CD4-positive, alpha-beta memory T cell (primary cell): ENCODE results near the gene HIBADH. TPM values are rescaled to one million over a fixed set of nuclear protein-coding genes. Genes with fewer than 3 reads are reported as not detected.
"Not testable (repeated sequence)": the region's sequence is repeated elsewhere in the genome, so short reads cannot be mapped to it uniquely, and the experiment has no call there.

ENCODE experiments used
- CTCF ChIA-PET: fragments of 350-600 bp; sonication (Branson Sonifier 250); formaldehyde crosslinking; loops from one replicate; lab custom pipeline; 2021; ENCODE audit warnings: inconsistent platforms; ENCODE audit not compliant: partially characterized antibody; lab: Charles Lee
- POLR2A ChIA-PET: fragments of 350-600 bp; sonication (Branson Sonifier 250); formaldehyde crosslinking; loops from one replicate; lab custom pipeline; 2021; ENCODE audit not compliant: partially characterized antibody; lab: Charles Lee
- DNase-seq, 5 donors: peaks; one replicate each; pipeline versions ENCODE4 v3.0.0 to v3.0.0-alpha.2; 2020 to 2022; ENCODE audit warnings: mixed read lengths in 1 of 5
- H3K27ac ChIP-seq: one replicate; pipeline ENCODE4 v1.7.0; 2013; ENCODE audit warnings: low read depth, low read length
- H3K27me3 ChIP-seq: 2 replicates; pipeline ENCODE4 v1.7.0; 2013; ENCODE audit warnings: mild to moderate bottlenecking, low read length, moderate library complexity; ENCODE audit not compliant: insufficient read depth
- H3K36me3 ChIP-seq: 2 replicates; pipeline ENCODE4 v1.7.0; 2013; ENCODE audit warnings: mild to moderate bottlenecking, low read length, moderate library complexity; ENCODE audit not compliant: insufficient read depth
- H3K4me1 ChIP-seq: 2 replicates; pipeline ENCODE4 v1.7.0; 2013; ENCODE audit warnings: mild to moderate bottlenecking, low read length, moderate library complexity; ENCODE audit not compliant: insufficient read depth
- H3K4me3 ChIP-seq, 2 donors: one replicate each; pipeline ENCODE4 v1.7.0; 2013; ENCODE audit warnings: low read length in 2 of 2, mild to moderate bottlenecking in 1 of 2
- H3K9me3 ChIP-seq, 2 donors: one replicate each; pipeline ENCODE4 v1.7.0; 2013; ENCODE audit warnings: low read length in 2 of 2, control low read depth in 1 of 2; ENCODE audit not compliant: control insufficient read depth in 1 of 2
- H3K27ac Mint-ChIP-seq, 7 donors: one replicate each; pipeline ENCODE4 v1.8.0; 2020 to 2021; ENCODE audit warnings: mixed read lengths in 7 of 7, mild to moderate bottlenecking in 6 of 7, inconsistent platforms in 3 of 7, moderate library complexity in 3 of 7
- H3K27me3 Mint-ChIP-seq, 2 donors: one replicate each; pipeline ENCODE4 v1.8.0; 2020 to 2021; ENCODE audit warnings: mixed read lengths in 2 of 2
- H3K36me3 Mint-ChIP-seq, 2 donors: one replicate each; pipeline ENCODE4 v1.8.0; 2020 to 2021; ENCODE audit warnings: mixed read lengths in 2 of 2, inconsistent platforms in 1 of 2, mild to moderate bottlenecking in 1 of 2
- H3K4me1 Mint-ChIP-seq, 4 donors: one replicate each; pipeline ENCODE4 v1.8.0; 2020 to 2021; ENCODE audit warnings: mixed read lengths in 4 of 4, mild to moderate bottlenecking in 1 of 4
- H3K4me3 Mint-ChIP-seq, 8 donors: one replicate each; pipeline ENCODE4 v1.8.0; 2020 to 2021; ENCODE audit warnings: mixed read lengths in 8 of 8, mild to moderate bottlenecking in 7 of 8, moderate library complexity in 6 of 8, inconsistent platforms in 3 of 8
- H3K9me3 Mint-ChIP-seq, 8 donors: one replicate each; pipeline ENCODE4 v1.8.0; 2020 to 2021; ENCODE audit warnings: mixed read lengths in 8 of 8, mild to moderate bottlenecking in 5 of 8, inconsistent platforms in 3 of 8, moderate library complexity in 1 of 8
- intact Hi-C: fragments of 100-400 bp; cut with micrococcal nuclease; formaldehyde crosslinking; loops from one replicate; pipeline ENCODE4 v1.15.1; 2023
- polyA plus RNA-seq, 2 donors: library from polyadenylated mRNA; unstranded; fragments of 300-500 nt; fragmentation: Illumina TruSeq; gene quantifications; one replicate each; pipeline ENCODE4 v1.2.3, GENCODE V29; 2021
- total RNA-seq, 2 experiments: library from RNA; stranded (reverse); gene quantifications; one replicate each; pipeline ENCODE4 v1.2.3, GENCODE V29; 2021

Gene HIBADH
- total and polyA plus RNA-seq, 4 experiments from 2014 or later = 13.6 to 51.3 (median 21.2) TPM

DNA sequence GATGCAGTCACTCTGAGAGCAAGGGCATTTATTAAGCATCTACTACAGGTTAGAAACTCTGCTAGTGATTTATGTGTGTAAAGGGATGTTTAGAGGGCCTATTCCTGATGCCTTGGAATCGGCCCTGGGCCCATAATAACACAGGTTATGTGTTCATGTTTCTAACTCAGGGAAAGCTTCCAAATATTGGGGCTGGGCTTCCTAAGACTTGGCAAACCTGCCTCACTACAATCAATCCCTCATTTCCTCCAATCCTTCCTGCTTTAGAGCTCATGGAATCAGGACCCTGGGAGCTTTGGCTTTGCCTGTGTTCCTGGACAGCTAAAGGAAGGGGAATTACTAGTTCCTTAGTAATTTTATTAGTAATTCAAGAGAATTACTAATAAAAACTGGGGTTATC, 148.8 kb downstream of the HIBADH start:
- POLR2A ChIA-PET = no interaction called here
- DNase-seq = no peak
- CTCF ChIA-PET = no interaction called here

DNA sequence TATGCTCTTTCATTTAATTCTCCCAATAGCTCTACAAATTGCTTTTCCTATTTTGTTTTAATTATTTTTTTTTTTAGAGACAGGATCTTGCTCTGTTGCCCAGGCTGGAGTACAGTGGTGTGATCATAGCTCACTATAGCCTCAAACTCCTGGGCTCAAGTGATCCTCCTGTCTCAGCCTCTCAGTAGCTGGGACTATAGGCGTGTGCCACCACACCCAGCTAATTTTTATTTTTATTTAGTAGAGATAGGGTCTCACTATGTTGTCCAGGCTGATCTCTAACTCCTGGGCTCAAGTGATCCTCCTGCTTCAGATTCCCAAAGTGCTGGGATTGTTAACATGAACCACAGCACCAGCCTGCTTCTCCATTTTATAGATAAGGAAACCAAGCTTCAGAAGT, 151.3 kb downstream of the HIBADH start:
- POLR2A ChIA-PET, H3K27me3 Mint-ChIP-seq, H3K4me1 ChIP-seq, H3K4me3 Mint-ChIP-seq, H3K27me3 ChIP-seq, H3K36me3 Mint-ChIP-seq, H3K4me3 ChIP-seq, H3K9me3 ChIP-seq, DNase-seq, intact Hi-C loops, H3K4me1 Mint-ChIP-seq, H3K36me3 ChIP-seq, H3K27ac ChIP-seq, H3K27ac Mint-ChIP-seq: not testable (repeated sequence)
- H3K9me3 Mint-ChIP-seq = peaks cover 0 to 12% (median 7%) of the 10 kb centered on the region in 8 donors
- CTCF ChIA-PET = interaction anchor here (1.3 kb wide), 1 partner anchor 66 kb away, joined by 3 read pairs; no protein-coding TSS in a partner anchor

More for the DNA sequence above, 148.8 kb downstream of the HIBADH start:
- no peak overlapping the region for H3K4me3 Mint-ChIP-seq
- no peaks in the 10 kb centered on the region for H3K36me3 ChIP-seq
- no peaks in the 10 kb centered on the region for H3K4me1 ChIP-seq
- H3K36me3 Mint-ChIP-seq = peaks cover 0 to 2% of the 10 kb centered on the region in 2 donors
- H3K4me3 ChIP-seq = no peak overlapping the region
- H3K27me3 ChIP-seq = no peaks in the 10 kb centered on the region
- H3K27ac ChIP-seq = no peak overlapping the region
- no peak overlapping the region for H3K27ac Mint-ChIP-seq
- H3K9me3 ChIP-seq = no peaks in the 10 kb centered on the region
- H3K27me3 Mint-ChIP-seq = peaks cover 0 to 2% of the 10 kb centered on the region in 2 donors
- intact Hi-C loops = no loop called here
- peaks cover 0 to 2% (median 0%) of the 10 kb centered on the region in 4 donors for H3K4me1 Mint-ChIP-seq
- H3K9me3 Mint-ChIP-seq = peaks cover 0 to 3% (median 0%) of the 10 kb centered on the region in 8 donors

DNA sequence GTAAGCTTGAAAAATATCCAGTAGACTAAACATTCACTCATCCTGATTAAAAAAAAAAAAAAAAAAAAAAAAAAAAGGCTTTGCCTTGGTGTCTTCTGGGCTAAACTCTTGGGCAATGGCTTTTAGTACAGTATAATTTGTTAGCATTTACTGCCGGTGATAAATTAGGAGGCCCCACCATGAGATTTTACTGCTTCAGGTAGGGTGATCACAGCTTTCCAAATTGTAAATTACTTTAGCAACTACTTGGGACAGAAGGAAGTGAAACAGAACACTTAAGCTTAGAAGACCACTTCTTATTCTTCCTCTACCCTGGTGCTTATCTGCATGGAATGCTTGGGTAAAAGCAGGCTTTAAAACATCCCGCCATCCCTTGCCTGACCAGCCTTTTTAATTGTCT, 152.1 kb downstream of the HIBADH start:
- ChIA-PET POLR2A (no interaction called here), CTCF (interaction anchor here (0.7 kb wide), 1 partner anchor 29 kb away, joined by 5 read pairs; no protein-coding TSS in a partner anchor)
- Histone ChIP-seq H3K27me3 (no peaks in the 10 kb centered on the region), H3K27ac (no peak overlapping the region), H3K4me3 (no peak overlapping the region), H3K9me3 (no peaks in the 10 kb centered on the region), H3K4me1 (no peaks in the 10 kb centered on the region), H3K36me3 (no peaks in the 10 kb centered on the region)
- Mint-ChIP-seq H3K36me3 (peaks cover 0 to 2% of the 10 kb centered on the region in 2 donors), H3K27ac (no peak overlapping the region), H3K4me3 (no peak overlapping the region), H3K4me1 (no peaks in the 10 kb centered on the region), H3K9me3 (peaks cover 0 to 15% (median 8%) of the 10 kb centered on the region in 8 donors), H3K27me3 (no peaks in the 10 kb centered on the region)
- intact Hi-C loops = no loop called here
- DNase-seq = no peak

DNA sequence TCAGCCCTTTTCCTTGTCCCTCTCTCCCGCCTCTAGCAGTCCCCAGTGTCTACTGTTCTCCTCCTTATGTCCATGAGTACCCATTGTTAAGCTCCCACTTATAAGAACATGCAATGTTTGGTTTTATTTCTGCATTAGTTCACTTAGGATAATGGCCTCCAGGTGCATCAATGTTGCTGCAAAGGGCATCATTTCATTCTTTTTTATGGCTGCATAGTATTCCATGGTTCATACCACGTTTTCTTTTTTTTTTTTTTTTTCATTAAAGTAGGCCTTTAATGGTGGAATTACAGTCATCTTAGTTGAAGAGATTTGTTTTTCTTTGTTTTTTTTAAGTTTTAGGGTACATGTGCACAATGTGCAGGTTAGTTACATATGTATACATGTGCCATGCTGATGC, 160.8 kb downstream of the HIBADH start:
- H3K36me3 ChIP-seq, intact Hi-C loops, H3K27me3 Mint-ChIP-seq, DNase-seq, H3K27me3 ChIP-seq, H3K9me3 ChIP-seq, H3K4me3 ChIP-seq, H3K36me3 Mint-ChIP-seq, CTCF ChIA-PET, H3K4me3 Mint-ChIP-seq, POLR2A ChIA-PET, H3K27ac ChIP-seq, H3K27ac Mint-ChIP-seq, H3K4me1 Mint-ChIP-seq, H3K4me1 ChIP-seq: not testable (repeated sequence)
- peaks cover 0 to 19% (median 4%) of the 10 kb centered on the region in 8 donors for H3K9me3 Mint-ChIP-seq

GRCh38 chr7:27501001-27501400, 161.7 kb downstream of the HIBADH start:
- ChIA-PET POLR2A (no interaction called here), CTCF (no interaction called here)
- Mint-ChIP-seq H3K27me3 (peaks cover 0 to 2% of the 10 kb centered on the region in 2 donors), H3K4me3 (no peak overlapping the region), H3K4me1 (no peaks in the 10 kb centered on the region), H3K36me3 (no peaks in the 10 kb centered on the region), H3K9me3 (peaks cover 0 to 15% (median 4%) of the 10 kb centered on the region in 8 donors), H3K27ac (no peak overlapping the region)
- no peaks in the 10 kb centered on the region for H3K36me3 ChIP-seq
- H3K9me3 ChIP-seq = no peaks in the 10 kb centered on the region
- H3K4me3 ChIP-seq = no peak overlapping the region
- DNase-seq = no peak
- no peaks in the 10 kb centered on the region for H3K4me1 ChIP-seq
- no peaks in the 10 kb centered on the region for H3K27me3 ChIP-seq
- intact Hi-C loops = no loop called here
- no peak overlapping the region for H3K27ac ChIP-seq

DNA sequence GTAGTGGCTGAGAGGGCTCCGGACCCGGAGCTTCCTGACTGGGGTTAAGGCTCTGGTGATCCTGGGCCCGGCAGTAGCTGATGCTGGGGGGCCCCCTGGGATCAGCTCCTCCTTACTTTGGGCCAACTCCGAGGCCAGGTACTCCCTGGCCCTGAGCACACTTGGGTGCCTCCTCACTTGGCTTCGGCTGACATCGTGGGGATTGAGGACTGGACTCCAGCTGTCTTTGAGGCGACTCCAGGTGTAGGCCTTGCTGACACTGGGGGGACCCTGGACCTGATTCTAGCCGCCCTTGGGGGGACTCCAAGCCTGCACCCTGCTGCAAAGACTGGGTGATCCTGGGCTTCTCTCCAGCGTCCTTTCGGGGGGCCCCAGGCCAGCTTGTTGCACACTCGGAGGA, 170.5 kb downstream of the HIBADH start:
- peaks cover 4 to 6% of the 10 kb centered on the region in 2 donors for H3K27me3 Mint-ChIP-seq
- H3K36me3 ChIP-seq = no peaks in the 10 kb centered on the region
- H3K27me3 ChIP-seq = no peaks in the 10 kb centered on the region
- no peak overlapping the region for H3K4me3 Mint-ChIP-seq
- H3K27ac ChIP-seq = no peak overlapping the region
- intact Hi-C loops = no loop called here
- H3K9me3 ChIP-seq = no peaks in the 10 kb centered on the region
- H3K9me3 Mint-ChIP-seq = peaks cover 3 to 10% (median 7%) of the 10 kb centered on the region in 8 donors
- DNase-seq = no peak
- H3K4me1 ChIP-seq = no peaks in the 10 kb centered on the region
- H3K4me3 ChIP-seq = no peak overlapping the region
- no peaks in the 10 kb centered on the region for H3K4me1 Mint-ChIP-seq
- no peak overlapping the region for H3K27ac Mint-ChIP-seq
- ChIA-PET CTCF (no interaction called here), POLR2A (no interaction called here)
- peaks cover 0 to 3% of the 10 kb centered on the region in 2 donors for H3K36me3 Mint-ChIP-seq

- intact Hi-C loops = no loop called here
- H3K27me3 ChIP-seq = no peaks in the 10 kb centered on the region
- no peaks in the 10 kb centered on the region for H3K4me1 Mint-ChIP-seq
- H3K4me3 ChIP-seq = no peak overlapping the region
- no peak overlapping the region for H3K27ac ChIP-seq
- no peaks in the 10 kb centered on the region for H3K4me1 ChIP-seq
- ChIA-PET POLR2A (no interaction called here), CTCF (no interaction called here)
- H3K9me3 ChIP-seq = no peaks in the 10 kb centered on the region
- H3K27me3 Mint-ChIP-seq = peaks cover 4 to 6% of the 10 kb centered on the region in 2 donors
- H3K9me3 Mint-ChIP-seq = peaks cover 3 to 10% (median 7%) of the 10 kb centered on the region in 8 donors
- H3K27ac Mint-ChIP-seq = no peak overlapping the region
- H3K36me3 Mint-ChIP-seq = peaks cover 0 to 3% of the 10 kb centered on the region in 2 donors
- no peak for DNase-seq
- no peak overlapping the region for H3K4me3 Mint-ChIP-seq
- H3K36me3 ChIP-seq = no peaks in the 10 kb centered on the region
These were observed 171.1 kb downstream of the HIBADH start for GRCh38 chr7:27491534-27491933.

- H3K4me1 ChIP-seq = no peaks in the 10 kb centered on the region
- peaks cover 2 to 4% of the 10 kb centered on the region in 2 donors for H3K27me3 Mint-ChIP-seq
- no peak overlapping the region for H3K4me3 Mint-ChIP-seq
- H3K9me3 ChIP-seq = no peaks in the 10 kb centered on the region
- no peaks in the 10 kb centered on the region for H3K4me1 Mint-ChIP-seq
- intact Hi-C loops = no loop called here
- H3K36me3 ChIP-seq = no peaks in the 10 kb centered on the region
- ChIA-PET POLR2A (no interaction called here), CTCF (no interaction called here)
- no peak overlapping the region for H3K27ac ChIP-seq
- H3K9me3 Mint-ChIP-seq = peaks cover 0 to 4% (median 2%) of the 10 kb centered on the region in 8 donors
- DNase-seq = no peak
- no peak overlapping the region for H3K4me3 ChIP-seq
- no peaks in the 10 kb centered on the region for H3K27me3 ChIP-seq
- H3K27ac Mint-ChIP-seq = no peak overlapping the region
- H3K36me3 Mint-ChIP-seq = no peaks in the 10 kb centered on the region
These were observed 175.2 kb downstream of the HIBADH start for GRCh38 chr7:27487509-27487908.
